Neural crest cell (in vitro differentiated cells): Measurements from ENCODE around the gene NAGPA. TPM values are rescaled to one million over a fixed set of nuclear protein-coding genes. Genes with fewer than 3 reads are reported as not detected.

ENCODE experiments used
- DNase-seq: peaks from one replicate; pipeline ENCODE4 v3.0.0; 2021; ENCODE audit warnings: low read depth, mixed read lengths, low spot score
- H3K27ac Mint-ChIP-seq: one replicate; pipeline ENCODE4 v1.8.0; 2021; ENCODE audit warnings: mild to moderate bottlenecking, mixed read lengths; ENCODE audit not compliant: unreplicated experiment
- H3K27me3 Mint-ChIP-seq: 2 replicates; pipeline ENCODE4 v1.8.0; 2021; ENCODE audit warnings: low read depth, mild to moderate bottlenecking, mixed read lengths
- H3K36me3 Mint-ChIP-seq: 2 replicates; pipeline ENCODE4 v1.8.0; 2021; ENCODE audit warnings: low read depth, mild to moderate bottlenecking, mixed read lengths
- H3K4me1 Mint-ChIP-seq: 2 replicates; pipeline ENCODE4 v1.8.0; 2021; ENCODE audit warnings: mixed read lengths
- H3K4me3 Mint-ChIP-seq: one replicate; pipeline ENCODE4 v1.8.0; 2021; ENCODE audit warnings: mild to moderate bottlenecking, mixed read lengths
- H3K9me3 Mint-ChIP-seq: 2 replicates; pipeline ENCODE4 v1.8.0; 2021; ENCODE audit warnings: mixed read lengths
- CTCF ChIP-seq: fragments of 200-600 bp; sonication (generic); conservative IDR thresholded peaks from 2 replicates; pipeline ENCODE4 v1.5.0; 2021; ENCODE audit warnings: antibody characterized with exemption, mild to moderate bottlenecking
- total RNA-seq: library from RNA; stranded (reverse); gene quantifications from 2 replicates; pipeline ENCODE4 v1.2.1, GENCODE V29; 2021

NAGPA gene
- total RNA-seq, 1 donor from 2014 or later: 15.3 TPM

GRCh38 chr16:4988647-4989046 is 45.1 kb downstream of the NAGPA start:
- Mint-ChIP-seq H3K36me3 (no peaks in the 10 kb centered on the region), H3K27ac (no peak overlapping the region), H3K9me3 (peaks cover 9% of the 10 kb centered on the region), H3K4me3 (no peak overlapping the region), H3K4me1 (no peaks in the 10 kb centered on the region), H3K27me3 (peaks cover 64% of the 10 kb centered on the region)
- no peak for DNase-seq
- no peak for TF ChIP-seq CTCF

- Mint-ChIP-seq H3K36me3 (no peaks in the 10 kb centered on the region), H3K4me1 (no peaks in the 10 kb centered on the region), H3K4me3 (no peak overlapping the region), H3K9me3 (peaks cover 8% of the 10 kb centered on the region), H3K27me3 (peaks cover 64% of the 10 kb centered on the region), H3K27ac (no peak overlapping the region)
- DNase-seq: no peak
- no peak for TF ChIP-seq CTCF
Observed at GRCh38 chr16:4987580-4988374, 46.0 kb downstream of the NAGPA start.

GRCh38 chr16:4987250-4987579 is 46.5 kb downstream of the NAGPA start:
- peaks cover 8% of the 10 kb centered on the region for H3K9me3 Mint-ChIP-seq
- no peak overlapping the region for H3K4me3 Mint-ChIP-seq
- TF ChIP-seq CTCF: no peak
- no peak for DNase-seq
- no peak overlapping the region for H3K27ac Mint-ChIP-seq
- H3K36me3 Mint-ChIP-seq: no peaks in the 10 kb centered on the region
- H3K4me1 Mint-ChIP-seq: no peaks in the 10 kb centered on the region
- H3K27me3 Mint-ChIP-seq: peaks cover 64% of the 10 kb centered on the region

- Mint-ChIP-seq H3K27me3 (peaks cover 52% of the 10 kb centered on the region), H3K9me3 (peaks cover 8% of the 10 kb centered on the region), H3K27ac (no peak overlapping the region), H3K36me3 (no peaks in the 10 kb centered on the region), H3K4me3 (no peak overlapping the region), H3K4me1 (no peaks in the 10 kb centered on the region)
- TF ChIP-seq CTCF: peak; percentile 17
- no peak for DNase-seq
Observed at GRCh38 chr16:4984174-4984990, 49.4 kb downstream of the NAGPA start.

- no peaks in the 10 kb centered on the region for H3K4me1 Mint-ChIP-seq
- no peak for TF ChIP-seq CTCF
- peaks cover 32% of the 10 kb centered on the region for H3K27me3 Mint-ChIP-seq
- peak overlapping the region; percentile 84 for H3K27ac Mint-ChIP-seq
- H3K36me3 Mint-ChIP-seq: no peaks in the 10 kb centered on the region
- no peak overlapping the region for H3K4me3 Mint-ChIP-seq
- H3K9me3 Mint-ChIP-seq: peaks cover 8% of the 10 kb centered on the region
- no peak for DNase-seq
Observed at GRCh38 chr16:4982056-4982867, 51.5 kb downstream of the NAGPA start.
